HG02981 (cell line): Measurements from ENCODE around the gene GRIN3B.
"Not testable (repeated sequence)": the region's sequence is repeated elsewhere in the genome, so short reads cannot be mapped to it uniquely, and the experiment has no call there.

ENCODE experiments used
- ATAC-seq: cut with Tn5 transposase; IDR thresholded peaks from one replicate; pipeline ENCODE4 v1.9.1; 2021; ENCODE audit warnings: mild to moderate bottlenecking, moderate library complexity; ENCODE audit not compliant: unreplicated experiment

GRIN3B gene, protein sequence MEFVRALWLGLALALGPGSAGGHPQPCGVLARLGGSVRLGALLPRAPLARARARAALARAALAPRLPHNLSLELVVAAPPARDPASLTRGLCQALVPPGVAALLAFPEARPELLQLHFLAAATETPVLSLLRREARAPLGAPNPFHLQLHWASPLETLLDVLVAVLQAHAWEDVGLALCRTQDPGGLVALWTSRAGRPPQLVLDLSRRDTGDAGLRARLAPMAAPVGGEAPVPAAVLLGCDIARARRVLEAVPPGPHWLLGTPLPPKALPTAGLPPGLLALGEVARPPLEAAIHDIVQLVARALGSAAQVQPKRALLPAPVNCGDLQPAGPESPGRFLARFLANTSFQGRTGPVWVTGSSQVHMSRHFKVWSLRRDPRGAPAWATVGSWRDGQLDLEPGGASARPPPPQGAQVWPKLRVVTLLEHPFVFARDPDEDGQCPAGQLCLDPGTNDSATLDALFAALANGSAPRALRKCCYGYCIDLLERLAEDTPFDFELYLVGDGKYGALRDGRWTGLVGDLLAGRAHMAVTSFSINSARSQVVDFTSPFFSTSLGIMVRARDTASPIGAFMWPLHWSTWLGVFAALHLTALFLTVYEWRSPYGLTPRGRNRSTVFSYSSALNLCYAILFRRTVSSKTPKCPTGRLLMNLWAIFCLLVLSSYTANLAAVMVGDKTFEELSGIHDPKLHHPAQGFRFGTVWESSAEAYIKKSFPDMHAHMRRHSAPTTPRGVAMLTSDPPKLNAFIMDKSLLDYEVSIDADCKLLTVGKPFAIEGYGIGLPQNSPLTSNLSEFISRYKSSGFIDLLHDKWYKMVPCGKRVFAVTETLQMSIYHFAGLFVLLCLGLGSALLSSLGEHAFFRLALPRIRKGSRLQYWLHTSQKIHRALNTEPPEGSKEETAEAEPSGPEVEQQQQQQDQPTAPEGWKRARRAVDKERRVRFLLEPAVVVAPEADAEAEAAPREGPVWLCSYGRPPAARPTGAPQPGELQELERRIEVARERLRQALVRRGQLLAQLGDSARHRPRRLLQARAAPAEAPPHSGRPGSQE

DNA sequence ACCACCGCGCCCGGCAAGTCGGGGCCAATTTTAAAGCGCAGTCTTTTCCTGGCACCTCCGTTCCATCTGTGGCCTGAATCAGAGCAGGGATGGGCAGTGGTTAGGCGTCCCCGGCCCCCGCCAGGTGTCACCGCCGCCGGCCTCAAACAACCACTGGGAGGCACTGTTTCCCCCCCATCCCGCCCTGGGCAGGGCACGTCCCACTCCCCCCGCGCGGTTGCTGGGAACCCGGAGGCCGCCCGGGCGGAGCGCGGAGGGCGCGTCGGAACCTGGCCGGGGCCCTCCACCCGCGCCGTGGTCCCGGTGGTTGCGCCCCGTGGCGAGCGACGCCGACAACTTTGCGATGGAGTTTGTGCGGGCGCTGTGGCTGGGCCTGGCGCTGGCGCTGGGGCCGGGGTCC lies at the start of gene GRIN3B:
GRIN3B (plus strand) TSS at position 325 of the 400 bp plus-strand sequence; CDS start at position 344, 19 bp downstream.
- no peak for ATAC-seq

DNA sequence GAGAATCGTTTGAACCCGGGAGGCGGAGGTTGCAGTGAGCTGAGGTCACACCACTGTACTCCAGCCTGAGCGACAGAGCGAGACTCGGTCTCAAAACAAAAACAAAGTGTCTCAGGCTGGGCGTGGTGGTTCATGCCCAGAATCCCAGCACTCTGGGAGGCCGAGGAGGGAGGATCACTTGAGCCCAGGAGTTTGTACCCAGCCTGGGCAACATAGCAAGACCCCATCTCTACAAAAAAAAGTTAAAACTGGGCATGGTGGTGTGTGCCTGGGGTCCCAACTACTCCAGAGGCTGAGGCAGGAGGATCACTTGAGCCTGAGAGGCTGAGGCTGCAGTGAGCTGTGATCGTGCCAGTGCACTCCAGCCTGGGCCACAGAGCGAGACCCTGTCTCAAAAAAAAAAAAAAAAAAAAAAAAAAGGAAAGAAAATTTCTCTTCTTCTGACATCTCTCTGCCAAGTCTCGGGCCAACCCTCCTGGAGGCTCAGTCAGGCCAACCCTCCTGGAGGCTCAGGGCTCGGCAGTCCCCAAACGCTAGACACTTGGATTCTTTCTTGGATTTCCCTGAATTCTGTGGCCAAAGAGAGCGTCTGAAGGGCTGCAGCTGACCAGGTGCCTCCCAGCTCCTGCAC lies 48.1 kb upstream of the GRIN3B start:
- ATAC-seq: no peak

DNA sequence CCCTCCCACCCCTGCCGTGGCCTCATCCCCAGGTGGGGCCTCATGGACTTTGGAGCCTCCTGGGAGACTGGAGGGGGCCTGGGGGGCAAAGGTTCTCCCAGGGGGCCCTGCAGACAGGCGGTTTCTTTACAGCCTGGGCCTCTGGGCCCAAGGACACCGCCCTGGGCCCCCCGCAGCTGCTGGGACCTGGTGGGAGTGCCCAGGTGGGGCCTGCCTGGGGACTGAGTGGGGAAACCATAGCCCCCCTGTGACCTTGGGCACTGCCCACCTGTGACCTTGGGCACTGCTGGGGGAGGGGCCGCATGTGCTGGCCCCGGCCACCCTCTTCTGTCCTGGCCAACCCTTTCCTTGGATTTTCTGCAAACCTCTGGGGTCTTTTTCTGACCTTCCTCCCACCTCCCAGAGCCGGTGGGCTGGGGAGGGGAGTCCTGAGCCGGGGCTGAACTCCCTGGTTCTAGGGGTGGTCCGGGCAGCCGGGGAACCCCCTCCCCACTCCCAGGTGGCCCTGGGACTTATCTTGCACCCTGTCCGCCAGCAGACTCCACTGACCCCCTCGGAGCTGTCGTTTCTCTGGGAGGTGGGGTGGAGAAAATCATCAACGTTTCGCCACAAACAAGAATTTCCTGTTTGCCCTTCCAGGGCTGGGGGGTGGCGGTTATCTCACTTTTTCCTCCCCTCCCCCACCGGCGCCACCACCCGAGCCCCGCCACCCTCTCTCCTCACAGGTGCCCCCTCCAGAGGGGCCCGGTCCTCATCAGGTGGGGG lies 47.4 kb upstream of the GRIN3B start:
- no peak for ATAC-seq

DNA sequence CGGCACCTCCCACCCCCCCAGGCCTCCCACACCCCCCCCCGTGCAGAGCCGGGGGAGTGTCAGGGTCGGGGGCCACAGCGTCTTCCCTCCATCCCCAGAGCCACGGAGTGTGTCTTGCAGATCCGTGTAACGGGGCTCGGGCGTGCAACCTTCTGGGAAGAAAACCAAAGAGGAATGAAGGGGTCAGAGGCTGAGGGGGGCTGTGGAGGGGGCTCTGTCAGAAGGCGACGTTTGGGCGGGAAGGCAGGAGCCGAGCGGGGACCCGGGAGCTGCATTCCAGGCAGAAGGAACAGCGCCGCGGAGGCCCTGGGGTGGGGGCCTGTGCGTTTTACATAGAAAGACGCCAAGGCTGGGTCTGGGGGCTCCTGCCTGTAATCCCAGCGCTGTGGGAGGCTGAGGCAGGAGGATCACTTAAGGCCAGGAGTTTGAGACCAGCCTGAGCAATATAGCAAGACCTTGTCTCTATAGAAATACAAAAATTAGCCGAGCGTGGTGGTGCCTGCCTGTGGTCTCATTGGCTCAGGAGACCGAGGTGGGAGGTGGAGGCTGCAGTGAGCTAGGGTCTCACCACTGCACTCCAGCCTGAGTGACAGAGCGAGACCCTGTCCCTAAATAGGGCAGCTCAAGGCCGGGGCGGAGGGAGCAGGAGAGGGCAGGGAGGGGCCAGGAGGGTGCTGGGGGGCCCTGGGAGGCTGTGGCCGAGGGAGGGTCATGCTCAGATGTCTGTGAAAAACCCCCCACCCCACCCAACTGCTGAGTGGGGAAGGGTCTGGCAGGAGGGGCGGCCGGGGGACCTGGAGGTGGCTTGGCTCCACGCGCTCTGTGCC lies 46.6 kb upstream of the GRIN3B start:
- ATAC-seq: no peak

DNA sequence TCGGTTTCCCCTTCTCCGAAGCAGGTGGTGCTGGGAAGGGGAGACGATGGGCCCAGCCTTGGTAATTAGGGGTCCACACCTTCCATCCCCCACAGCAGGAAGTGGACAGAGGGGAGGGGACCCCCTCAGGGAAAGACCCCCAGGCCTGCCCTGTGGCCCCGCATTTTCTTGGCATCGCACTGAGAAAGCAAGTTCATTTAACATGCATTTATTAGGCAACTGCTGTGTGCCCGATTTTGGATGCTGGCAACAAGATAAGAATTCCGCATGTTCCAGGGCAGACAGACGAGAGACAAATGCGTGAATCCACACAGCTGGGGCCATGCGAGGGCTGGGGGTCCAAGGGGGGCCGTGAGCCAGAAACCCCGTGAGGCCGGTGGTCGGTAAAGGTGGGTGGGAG lies 45.9 kb upstream of the GRIN3B start:
- no peak for ATAC-seq

DNA sequence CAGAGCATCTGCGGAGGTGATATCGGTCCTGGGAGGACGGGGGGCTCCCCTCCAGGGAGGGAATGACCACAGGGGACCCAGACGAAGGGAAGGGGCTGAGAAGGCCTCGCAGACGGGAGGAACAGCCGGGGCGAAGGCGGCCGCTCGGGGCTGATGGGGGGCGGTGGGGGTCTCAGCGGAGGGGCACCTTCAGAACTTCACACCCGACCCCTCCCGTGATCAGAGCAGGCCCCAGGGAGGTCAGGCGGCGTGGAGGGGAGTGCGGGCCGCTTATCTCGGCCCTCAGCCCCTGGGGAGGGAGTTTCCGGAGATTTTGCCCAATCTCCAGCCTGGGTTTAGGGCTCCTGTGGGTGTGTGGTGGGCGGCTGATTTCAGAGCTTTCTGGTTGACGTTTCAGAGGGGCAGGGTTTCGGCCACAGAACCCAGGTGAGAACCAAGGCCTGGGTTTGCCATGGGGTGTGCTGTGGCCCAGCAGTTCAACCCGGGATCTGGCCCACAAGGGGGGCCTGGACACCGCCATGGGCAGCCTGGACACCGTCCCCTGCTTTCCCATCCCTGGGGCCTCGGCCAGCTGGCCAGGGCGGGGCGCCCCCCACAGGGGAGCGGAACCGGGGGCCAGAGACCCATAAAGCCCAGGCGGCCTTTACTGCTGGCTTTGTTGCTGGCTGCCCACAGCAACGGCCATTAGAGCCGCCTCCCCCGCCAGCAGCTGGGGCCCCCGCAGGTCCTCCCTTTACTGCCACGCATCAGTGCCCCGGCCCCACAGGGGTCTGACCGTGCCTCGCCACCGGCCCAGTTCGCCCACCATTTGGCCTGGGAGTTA lies 45.3 kb upstream of the GRIN3B start:
- ATAC-seq: no peak

DNA sequence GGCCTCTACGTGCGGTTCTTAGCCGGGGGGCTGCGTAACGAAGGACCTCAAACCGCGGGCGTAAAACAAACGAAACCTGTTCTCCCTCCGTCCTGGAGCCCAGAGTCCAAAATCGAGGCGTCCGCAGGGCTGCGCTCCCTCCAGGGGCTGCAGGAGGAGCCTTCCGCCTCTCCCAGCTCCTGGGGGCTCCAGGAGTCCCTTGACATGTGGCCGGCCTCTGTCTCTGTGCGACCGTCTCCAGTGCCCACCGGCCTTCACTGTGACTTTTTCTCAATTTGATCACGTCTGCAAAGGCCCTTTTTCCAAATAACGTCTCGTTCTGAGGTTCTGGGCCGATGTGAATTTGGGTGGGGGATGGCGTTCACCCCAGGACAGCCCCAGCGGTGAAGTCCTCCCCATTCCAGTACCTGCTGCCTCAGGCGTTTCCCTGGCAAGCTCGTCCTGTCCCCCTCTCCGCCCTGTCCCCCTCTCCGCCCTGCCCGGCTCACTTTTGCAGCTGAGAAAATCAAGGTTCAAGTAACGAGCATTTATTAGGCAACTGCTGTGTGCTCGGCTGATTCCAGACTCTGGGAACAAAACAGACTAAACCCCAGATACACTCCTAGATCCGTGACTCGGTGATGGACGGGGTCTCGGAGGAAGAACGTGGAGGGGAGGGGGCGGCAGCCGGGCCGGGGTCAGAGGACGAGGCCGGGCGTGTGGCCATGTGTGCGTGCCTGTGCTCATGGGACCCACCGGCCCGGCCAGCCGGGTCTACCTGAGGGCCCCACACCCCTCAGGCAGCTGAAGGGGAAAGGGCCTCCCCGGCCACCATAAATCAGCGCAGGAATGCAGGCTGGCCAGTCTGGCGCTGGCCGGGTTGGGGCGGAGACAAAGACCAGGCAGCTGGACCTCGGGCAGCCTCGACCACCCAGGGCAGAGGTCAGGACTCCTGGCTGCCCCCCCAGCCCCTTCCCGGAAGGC lies 44.1 kb upstream of the GRIN3B start:
- no peak for ATAC-seq

DNA sequence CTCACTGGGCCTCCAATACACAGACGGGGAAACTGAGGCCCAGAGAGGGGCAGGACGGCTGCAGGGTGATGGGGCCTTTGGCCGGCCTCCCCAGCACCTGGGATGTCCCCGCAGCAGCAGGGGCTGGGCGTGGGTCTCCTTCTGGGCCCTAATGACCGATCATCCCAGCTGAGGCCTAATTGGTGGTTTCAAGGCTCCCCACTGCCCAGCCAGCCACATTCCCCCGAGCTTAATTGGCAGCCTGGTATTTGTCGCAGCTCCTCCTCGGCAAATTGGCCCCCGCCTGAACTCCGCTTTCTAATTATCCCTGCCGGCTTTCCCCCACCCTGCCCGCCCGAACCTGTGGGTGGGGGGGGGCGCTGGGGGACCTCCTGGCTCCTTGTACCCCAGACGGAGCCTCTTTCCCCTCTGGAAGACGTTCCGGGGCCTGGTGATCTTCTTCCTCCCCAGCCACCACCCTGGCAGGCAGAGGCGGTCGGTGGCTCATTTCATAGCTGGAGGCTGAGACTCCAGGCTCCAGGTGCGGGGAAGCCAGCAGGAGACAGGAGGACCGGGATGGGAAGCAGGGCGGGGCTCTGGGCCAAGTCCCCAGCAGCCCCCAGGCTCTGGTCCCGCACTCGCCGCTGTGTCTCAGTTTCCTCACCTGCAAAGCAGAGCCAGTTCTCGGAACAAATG lies 43.3 kb upstream of the GRIN3B start:
- no peak for ATAC-seq

DNA sequence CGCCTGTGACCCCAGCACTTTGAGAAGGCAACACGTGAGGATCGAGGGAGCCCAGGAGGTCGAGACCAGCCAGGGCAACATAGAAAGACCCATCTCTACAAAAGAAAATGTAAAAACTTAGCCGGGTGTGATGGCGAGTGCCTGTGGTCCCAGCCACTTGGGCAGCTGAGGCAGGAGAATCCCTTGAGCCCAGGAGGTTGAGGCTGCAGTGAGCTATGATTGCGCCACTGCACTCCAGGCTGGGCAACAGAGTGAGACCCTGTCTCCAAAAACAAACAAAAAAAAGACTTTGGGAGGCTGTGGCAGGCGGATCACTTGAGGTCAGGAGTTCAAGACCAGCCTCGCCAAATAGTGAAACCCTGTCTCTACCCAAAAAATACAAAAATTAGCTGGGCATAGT lies 42.6 kb upstream of the GRIN3B start:
- not testable (repeated sequence) for ATAC-seq

DNA sequence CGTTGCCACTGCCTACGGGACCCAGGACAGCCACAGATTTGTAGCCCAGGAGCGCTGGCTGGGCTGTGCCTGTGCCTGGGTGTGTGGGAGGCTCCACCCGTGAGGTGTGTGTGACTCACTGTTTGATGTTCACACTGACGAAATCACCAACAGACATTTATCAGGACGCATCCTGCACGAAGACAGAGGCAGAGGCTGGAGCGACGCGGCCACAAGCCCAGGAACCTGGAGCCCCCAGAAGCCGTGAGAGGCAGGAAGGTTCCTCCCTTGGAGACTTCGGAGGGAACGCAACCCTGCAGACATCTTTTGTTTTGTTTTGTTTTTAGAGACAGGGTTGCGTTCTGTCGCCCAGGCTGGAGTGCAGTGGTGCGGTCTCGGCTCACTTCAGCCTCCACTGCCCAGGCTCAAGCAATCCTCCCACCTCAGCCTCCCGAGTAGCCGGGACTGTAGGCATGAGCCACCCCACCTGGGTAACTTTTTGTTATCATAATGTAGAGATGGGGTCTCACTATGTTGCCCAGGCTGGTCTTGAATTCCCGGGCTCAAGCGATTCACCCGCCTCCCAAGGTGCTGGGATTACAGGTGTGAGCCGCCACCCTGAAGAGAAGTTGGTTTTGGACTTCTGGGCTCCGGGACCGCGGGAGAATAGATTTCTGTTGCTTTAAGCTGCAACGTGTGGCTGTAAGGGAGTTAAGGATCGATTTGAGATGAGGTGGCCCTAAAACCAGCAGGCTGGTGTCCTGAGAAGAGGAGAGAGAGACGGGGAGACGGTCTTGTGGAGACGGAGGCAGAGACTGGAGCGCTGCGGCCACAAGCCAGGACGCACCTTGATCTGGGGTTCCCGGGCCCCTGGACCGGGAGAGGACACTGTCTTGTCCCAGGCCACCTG lies 41.0 kb upstream of the GRIN3B start:
- no peak for ATAC-seq

DNA sequence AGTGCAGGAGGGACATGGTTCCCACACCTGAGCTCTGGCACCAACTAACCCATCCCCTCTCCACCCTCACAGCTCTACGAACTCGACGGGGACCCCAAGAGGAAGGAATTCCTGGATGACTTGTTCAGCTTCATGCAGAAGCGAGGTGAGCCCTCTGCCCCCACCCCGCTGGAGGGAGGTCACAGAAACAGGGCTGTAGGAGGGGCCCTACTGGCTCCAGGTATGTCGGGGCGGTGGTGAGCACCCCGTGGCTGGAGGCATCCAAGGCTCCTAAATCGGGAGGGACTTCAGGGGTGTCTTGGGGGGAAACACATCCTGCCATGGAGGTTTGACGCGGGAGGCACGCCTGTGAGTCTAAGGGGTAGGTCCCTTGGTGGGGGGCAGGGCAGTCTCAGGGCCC lies 40.2 kb upstream of the GRIN3B start:
- ATAC-seq: no peak

DNA sequence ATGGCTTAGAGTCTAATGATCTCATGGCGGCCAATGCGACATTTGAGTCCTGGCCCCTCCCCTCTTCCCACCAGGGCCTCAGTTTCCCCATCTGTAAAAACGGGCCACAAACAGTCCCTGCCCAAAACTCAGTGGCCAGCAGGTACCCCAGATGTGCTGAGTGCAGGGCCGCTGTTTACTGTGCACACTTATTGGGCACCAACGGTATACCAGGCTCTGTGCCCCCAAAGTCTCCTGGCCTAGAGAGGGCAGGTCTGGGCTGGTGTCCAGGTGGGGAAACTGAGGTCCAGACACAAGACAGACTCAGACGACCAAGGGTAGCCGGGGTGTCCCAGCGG lies 39.6 kb upstream of the GRIN3B start:
- ATAC-seq: no peak

DNA sequence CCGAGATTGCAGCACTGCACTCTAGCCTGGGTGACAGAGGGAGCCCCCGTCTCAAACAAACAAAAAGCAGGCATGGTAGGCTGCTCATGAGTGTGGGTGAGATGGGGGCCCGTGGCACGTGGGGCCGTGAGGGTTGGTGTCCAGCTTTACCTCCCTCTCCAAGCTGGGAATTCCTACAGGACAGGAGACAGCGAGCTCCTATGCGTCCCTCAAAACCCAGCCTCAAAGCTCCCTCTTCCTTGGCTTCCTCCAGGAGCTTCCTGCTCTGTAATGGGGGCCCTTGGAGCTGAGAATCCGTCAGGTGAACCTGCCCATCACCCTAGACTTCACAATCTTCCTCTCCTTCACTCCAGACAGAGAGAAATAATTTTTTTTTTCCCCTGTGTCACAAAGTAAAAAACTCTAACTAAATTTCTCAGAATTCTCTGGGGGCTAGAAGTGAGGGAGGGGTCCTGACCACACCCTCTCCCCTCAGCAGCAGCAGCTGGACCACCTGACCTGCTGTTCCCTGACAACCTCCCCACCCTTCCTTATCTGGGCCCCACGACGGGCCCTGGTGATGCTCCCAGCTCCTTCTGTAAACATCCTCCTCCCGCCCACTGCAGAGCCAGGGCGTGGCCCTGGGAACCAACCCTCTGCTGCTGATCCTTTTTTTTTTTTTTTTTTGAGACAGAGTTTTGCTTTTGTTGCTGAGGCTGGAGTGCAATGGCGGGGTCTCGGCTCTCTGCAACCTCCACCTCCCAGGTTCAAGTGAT lies 38.2 kb upstream of the GRIN3B start:
- no peak for ATAC-seq

DNA sequence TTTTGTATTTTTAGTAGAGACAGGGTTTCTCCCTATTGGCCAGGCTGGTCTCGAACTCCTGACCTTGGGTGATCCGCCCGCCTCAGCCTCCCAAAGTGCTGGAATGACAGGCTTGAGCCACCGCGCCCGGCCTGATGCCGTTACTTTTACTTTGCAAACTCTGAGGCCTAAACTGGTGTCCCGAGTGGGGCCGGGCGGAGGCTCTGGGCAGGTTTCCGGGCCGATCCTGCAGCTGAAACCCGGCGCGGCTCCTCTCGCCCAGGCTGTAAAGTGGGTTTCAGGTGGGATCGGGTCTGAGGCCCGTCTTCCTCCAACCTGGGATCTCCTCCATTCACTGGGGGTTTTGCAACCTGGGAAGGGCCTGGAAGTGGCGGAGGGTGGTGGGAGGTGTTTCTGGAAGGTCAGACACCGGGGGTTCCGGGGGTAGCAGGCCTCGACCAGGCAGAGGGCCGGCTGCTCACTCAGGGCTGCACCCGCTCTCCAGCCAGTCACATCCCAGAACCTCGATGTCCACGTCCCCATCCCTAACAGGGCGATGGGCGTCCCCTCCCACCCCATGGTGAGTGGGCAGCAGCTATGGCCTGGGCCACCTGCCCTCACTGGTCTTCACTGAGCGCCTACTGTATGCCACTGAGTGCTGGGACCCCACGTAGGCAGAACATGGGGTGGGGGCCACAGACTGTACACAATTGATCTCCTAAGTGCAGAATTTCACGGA lies 37.4 kb upstream of the GRIN3B start:
- ATAC-seq: no peak

DNA sequence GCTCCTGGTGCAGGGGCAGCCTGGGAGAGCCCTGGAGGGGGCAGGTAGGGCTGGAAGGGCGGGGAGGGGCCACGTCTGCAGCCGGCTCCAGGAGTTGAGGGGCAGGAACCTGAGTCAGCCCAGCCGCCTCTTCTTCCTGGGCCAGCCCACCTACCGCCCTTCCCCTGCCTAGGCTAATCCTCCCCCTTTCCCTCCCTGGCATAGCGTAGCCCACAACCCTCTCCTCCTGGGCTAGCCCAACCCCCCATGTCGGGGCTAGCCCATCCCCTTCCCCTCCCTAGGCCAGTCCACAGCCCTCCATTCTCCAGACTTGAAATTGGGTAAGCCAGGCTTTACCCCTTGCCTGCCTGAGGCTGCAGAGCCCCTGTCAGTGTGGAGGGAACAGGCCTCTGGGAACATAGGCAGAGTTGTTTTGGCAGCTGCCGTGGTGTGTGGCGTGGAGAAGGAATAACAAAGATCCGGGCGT lies 36.7 kb upstream of the GRIN3B start:
- ATAC-seq: no peak
